Heart right ventricle (tissue), 16 donors: ENCODE measurements around the gene TDRD3. TPM values are rescaled to one million over a fixed set of nuclear protein-coding genes. Genes with fewer than 3 reads are reported as not detected.
"Not testable (repeated sequence)": the region's sequence is repeated elsewhere in the genome, so short reads cannot be mapped to it uniquely, and the experiment has no call there.

ENCODE experiments used
- ATAC-seq, 8 donors: fragments of 200-7000 bp; cut with Tn5 transposase; one replicate each; pipeline ENCODE4 v1.9.1; 2020; ENCODE audit warnings: mild to moderate bottlenecking in 8 of 8, moderate library complexity in 8 of 8, moderate number of reproducible peaks in 1 of 8
- DNase-seq, 2 donors: peaks; one replicate each; pipeline ENCODE4 v3.0.0-alpha.2; 2020
- H3K27ac ChIP-seq, 10 donors: fragments of 200-600 bp; sonication (generic) in 2 of 10; one replicate each; pipeline versions ENCODE4 v1.5.0 to v1.8.0; 2020 to 2022; ENCODE audit warnings: mild to moderate bottlenecking in 3 of 10
- H3K27me3 ChIP-seq, 7 donors: fragments of 200-600 bp; one replicate each; pipeline ENCODE4 v1.8.0; 2021 to 2022; ENCODE audit warnings: mild to moderate bottlenecking in 2 of 7
- H3K36me3 ChIP-seq, 9 donors: fragments of 200-600 bp; sonication (generic) in 1 of 9; one replicate each; pipeline versions ENCODE4 v1.5.0 to v1.8.0; 2020 to 2022; ENCODE audit warnings: mild to moderate bottlenecking in 2 of 9
- H3K4me1 ChIP-seq, 9 donors: fragments of 200-600 bp; sonication (generic) in 1 of 9; one replicate each; pipeline versions ENCODE4 v1.5.0 to v1.8.0; 2020 to 2022; ENCODE audit warnings: mild to moderate bottlenecking in 4 of 9
- H3K4me3 ChIP-seq, 10 donors: fragments of 200-600 bp; sonication (generic) in 2 of 10; one replicate each; pipeline versions ENCODE4 v1.5.0 to v1.8.0; 2020 to 2022; ENCODE audit warnings: mild to moderate bottlenecking in 7 of 10, moderate library complexity in 2 of 10
- H3K9me3 ChIP-seq, 11 donors: fragments of 200-600 bp in 10 of 11; sonication (generic) in 2 of 11; one replicate each; pipeline versions ENCODE4 v1.5.0 to v1.8.0; 2013 to 2022; ENCODE audit warnings: mild to moderate bottlenecking in 2 of 11, control low read depth in 1 of 11, moderate library complexity in 1 of 11
- WGBS, 2 donors: extraction: QIAGEN DNeasy Blood & Tissue Kit; methylation state at CpG; one replicate each; pipeline ENCODE4 v1.1.7; 2013; ENCODE audit warnings: inconsistent platforms in 1 of 2; 5-methylcytosine and 5-hydroxymethylcytosine counted together
- intact Hi-C, 10 donors: fragments of 100-400 bp; cut with DNase I; formaldehyde crosslinking; loops; one replicate each; pipeline versions ENCODE4 v1.11.1 to v1.14.2; 2022
- polyA plus RNA-seq, 2 donors: library from polyadenylated mRNA; stranded (reverse); fragments of 200-250 nt; gene quantifications; one replicate each; pipeline ENCODE4 v1.2.3, GENCODE V29; 2013
- total RNA-seq, 10 donors: library from RNA; stranded (reverse); fragmentation: NEBNext Ultra II Directional in 3 of 10; extraction: Animal tissue kit (Norgen Biotek cat#: 25700) in 3 of 10; gene quantifications; one replicate each; pipeline versions ENCODE4 v1.2.1 to v1.2.4, GENCODE V29; 2021 to 2023
- TF ChIP-seq, protein P1 (sequence below), 9 donors: fragments of 200-600 bp; sonication (generic) in 2 of 9; IDR thresholded peaks; one replicate each; pipeline versions ENCODE4 v1.5.0 to v1.8.0; 2021 to 2022; ENCODE audit warnings: antibody characterized with exemption in 9 of 9, mild to moderate bottlenecking in 5 of 9, moderate library complexity in 1 of 9
- donor health status: Arrhythmogenic right ventricular cardiomyopathy.
- donor health status: ischemic (EF 13 %, LVEDD 7.1; RV severe dilation, severe dysfunction).
- donor health status: healthy with polysubstance abuse.
- donor health status: DM: no; HTN: yes; CAD: no.
- donor health status: DM: no; HTN: no; CAD: no.
- donor health status: ischemic (EF 25% LVEDD 6.9; RV normal size, moderate dysfunction).
- donor health status: ischemic (EF 25% LVEDD 5.7; RV mildly dilated, moderate dysfunction).
- donor health status: healthy.
- donor health status: DM: yes; HTN: yes; CAD: no.
- donor health status: Ischemic cardiomyopathy.
- donor health status: ischemic (EF 35%, LVEDD 5.7; RV mildly dilated, moderate dysfunction).
- donor health status: nonischemic (EF 11% LVEDD 7.7; RV severe dilation, severe dysfunction).
- donor health status: DM: yes; HTN: yes; CAD: no.
- donor health status: PGD.
- donor health status: ischemic (EF 29% LVEDD 5.4; RV normal size, mild dysfunction).
- donor health status: nonischemic (EF 23%, LVEDD 6.1; RV moderate dilation, normal function).

Gene TDRD3
- total and polyA plus RNA-seq, 12 donors = 9.8 to 60.7 (median 47.2) TPM

DNA sequence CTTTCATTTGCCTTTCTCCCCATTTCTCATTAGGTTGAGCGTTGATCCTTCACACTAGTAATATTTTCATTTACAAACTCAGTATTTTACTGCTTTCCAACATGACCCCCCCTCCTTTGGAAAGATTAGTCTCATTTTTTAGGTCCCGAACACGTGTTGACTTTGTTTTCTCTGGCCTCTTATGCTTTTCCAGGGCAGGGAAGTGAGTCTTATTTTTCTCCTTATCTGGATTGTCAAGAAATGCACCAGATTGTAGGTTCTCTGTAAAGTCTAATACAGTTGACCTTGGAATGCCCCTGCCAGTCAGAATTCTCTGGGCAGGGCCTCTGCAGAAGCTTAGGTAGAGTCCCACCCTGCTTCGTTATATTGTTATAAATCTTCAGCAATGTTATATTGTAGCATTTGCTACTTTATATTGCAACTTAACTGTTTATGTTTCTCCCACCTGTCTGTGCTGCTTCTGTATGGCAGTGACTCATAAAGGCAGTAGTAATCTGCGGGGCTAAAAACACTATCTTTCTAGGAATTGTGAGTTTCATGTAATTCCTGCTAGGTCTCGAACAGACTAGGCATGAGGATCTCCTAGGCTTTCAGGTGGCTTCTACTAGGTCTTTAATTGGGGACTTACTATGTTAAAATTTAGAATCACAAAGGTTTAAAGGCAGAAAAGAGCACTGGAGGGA, 2.0 kb downstream of the TDRD3 start:
- Histone ChIP-seq H3K27ac (peak overlapping the region in 9 of 10 donors; percentile 88 to 99 (median 98)), H3K4me3 (peak overlapping the region in 8 of 10 donors; percentile 55 to 78 (median 76)), H3K27me3 (no peaks in the 10 kb centered on the region), H3K4me1 (peaks cover 2 to 45% (median 25%) of the 10 kb centered on the region in 9 donors), H3K36me3 (no peaks in the 10 kb centered on the region), H3K9me3 (no peaks in the 10 kb centered on the region)
- 46 to 48% methylated on average over 6 of the region's 6 CpGs for WGBS, 2 donors
- DNase-seq (no peak), ATAC-seq (no peak)
- TF ChIP-seq, protein P1, sequence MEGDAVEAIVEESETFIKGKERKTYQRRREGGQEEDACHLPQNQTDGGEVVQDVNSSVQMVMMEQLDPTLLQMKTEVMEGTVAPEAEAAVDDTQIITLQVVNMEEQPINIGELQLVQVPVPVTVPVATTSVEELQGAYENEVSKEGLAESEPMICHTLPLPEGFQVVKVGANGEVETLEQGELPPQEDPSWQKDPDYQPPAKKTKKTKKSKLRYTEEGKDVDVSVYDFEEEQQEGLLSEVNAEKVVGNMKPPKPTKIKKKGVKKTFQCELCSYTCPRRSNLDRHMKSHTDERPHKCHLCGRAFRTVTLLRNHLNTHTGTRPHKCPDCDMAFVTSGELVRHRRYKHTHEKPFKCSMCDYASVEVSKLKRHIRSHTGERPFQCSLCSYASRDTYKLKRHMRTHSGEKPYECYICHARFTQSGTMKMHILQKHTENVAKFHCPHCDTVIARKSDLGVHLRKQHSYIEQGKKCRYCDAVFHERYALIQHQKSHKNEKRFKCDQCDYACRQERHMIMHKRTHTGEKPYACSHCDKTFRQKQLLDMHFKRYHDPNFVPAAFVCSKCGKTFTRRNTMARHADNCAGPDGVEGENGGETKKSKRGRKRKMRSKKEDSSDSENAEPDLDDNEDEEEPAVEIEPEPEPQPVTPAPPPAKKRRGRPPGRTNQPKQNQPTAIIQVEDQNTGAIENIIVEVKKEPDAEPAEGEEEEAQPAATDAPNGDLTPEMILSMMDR (IDR thresholded peaks at IDR 0.05) = no peak
- intact Hi-C loops = loop anchor here in 5 of 10 donors (5.0 to 10.0 kb wide), 3 partner anchors 234 to 1054 kb away; partner anchors contain the start of gene DIAPH3 (in 4 of the 5)

DNA sequence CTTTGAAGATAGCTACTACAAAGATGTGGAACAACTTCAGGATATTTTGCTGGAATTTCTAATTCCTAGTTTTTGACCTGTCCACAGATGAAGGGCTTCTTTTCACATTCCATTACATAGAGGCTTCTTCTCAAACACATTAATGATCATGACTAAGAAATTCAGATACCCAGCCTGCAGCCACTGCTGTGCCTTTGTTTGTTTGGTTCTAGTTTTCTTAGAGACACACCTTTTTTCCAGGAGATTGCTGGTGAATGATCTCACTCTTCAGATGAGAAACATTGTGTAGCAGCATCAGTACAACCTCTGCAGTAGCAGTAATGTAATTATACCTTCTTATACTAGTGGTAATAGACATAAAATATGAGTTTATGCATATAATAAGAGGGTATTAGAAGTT, 5.0 kb downstream of the TDRD3 start:
- H3K27ac ChIP-seq = no peak overlapping the region
- H3K4me1 ChIP-seq = peaks cover 2 to 44% (median 21%) of the 10 kb centered on the region in 9 donors
- DNase-seq (no peak), ATAC-seq (no peak)
- intact Hi-C loops = no loop called here
- no peaks in the 10 kb centered on the region for H3K27me3 ChIP-seq
- TF ChIP-seq, protein P1 (IDR thresholded peaks at IDR 0.05) = no peak
- H3K9me3 ChIP-seq = no peaks in the 10 kb centered on the region
- H3K4me3 ChIP-seq = no peak overlapping the region
- H3K36me3 ChIP-seq = no peaks in the 10 kb centered on the region

DNA sequence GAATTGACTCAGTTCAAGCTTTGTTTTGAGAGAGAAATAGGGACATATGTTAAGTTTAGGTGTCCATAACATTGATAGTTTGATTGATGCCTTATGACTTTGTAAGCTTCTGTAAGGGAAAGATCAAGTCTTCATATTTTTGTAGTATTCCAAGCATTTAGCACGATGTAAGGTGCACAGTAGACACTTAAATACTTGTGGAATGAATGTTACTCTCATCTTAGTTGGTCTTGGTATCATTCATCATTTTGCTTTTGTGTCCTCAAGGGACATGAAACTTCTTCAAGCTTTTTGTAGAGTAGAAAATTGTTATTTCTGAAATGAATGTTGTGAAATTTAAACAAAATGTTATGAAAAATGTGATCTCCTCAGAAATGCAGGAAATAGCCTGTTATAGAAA, 10.1 kb downstream of the TDRD3 start:
- ATAC-seq (no peak), DNase-seq (no peak)
- Histone ChIP-seq H3K27ac (no peak overlapping the region), H3K36me3 (no peaks in the 10 kb centered on the region), H3K27me3 (no peaks in the 10 kb centered on the region), H3K4me3 (no peak overlapping the region), H3K4me1 (peaks cover 0 to 23% (median 8%) of the 10 kb centered on the region in 9 donors), H3K9me3 (no peaks in the 10 kb centered on the region)
- TF ChIP-seq, protein P1 (IDR thresholded peaks at IDR 0.05) = no peak
- WGBS, 2 donors = 96 to 100% methylated on average over 1 of the region's 1 CpG
- intact Hi-C loops = no loop called here

DNA sequence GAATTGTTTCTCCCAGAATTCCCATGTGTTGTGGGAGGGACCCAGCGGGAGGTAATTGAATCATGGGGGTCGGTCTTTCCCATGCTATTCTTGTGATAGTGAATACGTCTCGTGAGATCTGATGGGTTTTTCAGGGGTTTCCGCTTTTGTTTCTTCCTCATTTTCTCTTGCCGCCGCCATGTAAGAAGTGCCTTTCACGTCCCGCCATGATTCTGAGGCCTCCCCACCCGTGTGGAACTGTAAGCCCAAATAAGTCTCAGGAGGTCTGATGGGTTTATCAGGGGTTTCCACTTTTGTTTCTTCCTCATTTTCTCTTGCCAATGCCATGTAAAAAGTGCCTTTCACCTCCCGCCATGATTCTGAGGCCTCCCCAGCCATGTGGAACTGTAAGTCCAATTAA, 10.8 kb downstream of the TDRD3 start:
- peaks cover 0 to 25% (median 15%) of the 10 kb centered on the region in 9 donors for H3K4me1 ChIP-seq
- not testable (repeated sequence) for ATAC-seq, H3K9me3 ChIP-seq

DNA sequence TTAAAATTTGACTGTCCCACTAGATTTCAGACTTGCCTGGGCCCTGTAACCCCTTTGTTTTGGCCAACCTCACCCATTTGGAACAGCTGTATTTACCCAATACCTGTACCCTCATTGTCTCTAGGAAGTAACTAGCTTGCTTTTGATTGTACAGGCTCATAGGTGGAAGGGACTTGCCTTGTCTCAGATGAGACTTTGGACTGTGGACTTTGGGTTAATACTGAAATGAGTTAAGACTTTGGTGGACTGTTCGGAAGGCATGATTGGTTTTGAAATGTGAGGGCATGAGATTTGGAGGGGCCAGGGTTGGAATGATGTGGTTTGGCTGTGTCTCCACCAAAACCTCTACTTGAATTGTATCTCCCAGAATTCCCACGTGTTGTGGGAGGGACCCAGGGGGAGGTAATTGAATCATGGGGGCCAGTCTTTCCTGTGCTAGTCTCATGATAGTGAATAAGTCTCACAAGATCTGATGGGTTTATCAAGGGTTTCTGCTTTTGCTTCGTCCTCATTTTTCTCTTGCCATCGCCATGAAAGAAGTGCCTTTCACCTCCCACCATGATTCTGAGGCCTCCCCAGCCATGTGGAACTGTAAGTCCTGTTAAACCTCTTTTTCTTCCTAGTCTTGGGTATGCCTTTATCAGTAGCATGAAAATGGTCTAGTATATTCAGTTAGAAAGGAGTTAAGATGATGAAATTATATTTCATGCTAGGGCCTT, 12.7 kb downstream of the TDRD3 start:
- H3K4me1 ChIP-seq = peaks cover 0 to 41% (median 29%) of the 10 kb centered on the region in 9 donors
- H3K27me3 ChIP-seq, H3K27ac ChIP-seq, H3K9me3 ChIP-seq, H3K4me3 ChIP-seq, ATAC-seq, DNase-seq, H3K36me3 ChIP-seq, intact Hi-C loops: not testable (repeated sequence)
- WGBS, 2 donors = 87 to 94% methylated on average over 4 of the region's 4 CpGs

More for the DNA sequence above, 10.8 kb downstream of the TDRD3 start:
- intact Hi-C loops, H3K36me3 ChIP-seq, H3K27me3 ChIP-seq, H3K27ac ChIP-seq, H3K4me3 ChIP-seq, DNase-seq: not testable (repeated sequence)
- WGBS, 2 donors = 97 to 98% methylated on average over 11 of the region's 11 CpGs
